Activated naive CD4-positive, alpha-beta T cell treated with anti-CD3 and anti-CD28 coated beads, Interleukin-2, amount 50 U/mL, for 24 hours (primary cell): ENCODE results near the gene TMED4.
A peak's percentile ranks its signal among the peaks of the same experiment; 100 is the strongest.
"Not testable (repeated sequence)": the region's sequence is repeated elsewhere in the genome, so short reads cannot be mapped to it uniquely, and the experiment has no call there.

ENCODE experiments used
- H3K27ac Mint-ChIP-seq: one replicate; pipeline ENCODE4 v1.8.0; 2021; ENCODE audit warnings: mild to moderate bottlenecking, mixed read lengths
- H3K27me3 Mint-ChIP-seq: one replicate; pipeline ENCODE4 v1.8.0; 2021; ENCODE audit warnings: mixed read lengths
- H3K36me3 Mint-ChIP-seq: one replicate; pipeline ENCODE4 v1.8.0; 2021; ENCODE audit warnings: mixed read lengths
- H3K4me1 Mint-ChIP-seq: one replicate; pipeline ENCODE4 v1.8.0; 2021; ENCODE audit warnings: mixed read lengths
- H3K4me3 Mint-ChIP-seq: one replicate; pipeline ENCODE4 v1.8.0; 2021; ENCODE audit warnings: mild to moderate bottlenecking, mixed read lengths
- H3K9me3 Mint-ChIP-seq: one replicate; pipeline ENCODE4 v1.8.0; 2021; ENCODE audit warnings: mixed read lengths

TMED4 gene

DNA sequence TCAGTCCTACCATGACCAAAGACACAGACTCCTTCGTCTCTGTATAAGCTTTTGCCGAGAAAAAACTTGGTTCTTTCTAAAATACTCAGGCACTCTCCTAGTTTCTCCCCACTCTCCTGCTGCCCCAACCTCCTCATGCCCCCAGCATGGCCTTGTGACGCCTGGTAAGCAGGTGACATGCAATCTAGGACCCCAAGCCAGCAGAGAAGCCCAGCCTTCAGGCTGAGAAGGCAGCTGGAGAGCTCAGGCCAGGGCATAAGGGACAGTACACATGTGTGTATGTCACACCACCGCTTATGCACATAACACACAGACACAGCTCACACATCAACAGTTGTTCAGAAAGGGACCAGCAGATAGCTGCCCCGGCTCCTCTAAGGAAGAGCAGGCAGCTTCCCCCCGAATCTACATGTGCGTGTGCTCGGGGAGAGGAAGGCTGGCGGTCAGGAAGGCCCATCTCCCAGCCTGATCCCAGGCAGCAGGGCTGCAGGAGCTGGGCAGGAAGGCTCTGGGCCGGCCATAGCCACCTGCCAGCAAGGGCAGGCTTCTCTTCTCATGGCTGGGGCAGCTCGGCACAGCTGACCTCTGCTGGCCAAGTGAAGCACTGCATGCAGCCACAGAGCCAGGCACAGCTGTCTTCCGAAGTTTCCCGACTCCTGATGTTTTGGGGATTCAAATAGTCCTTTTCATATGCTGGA is 16.8 kb downstream of the TMED4 start:
- peaks cover 11% of the 10 kb centered on the region for H3K36me3 Mint-ChIP-seq
- H3K27me3 Mint-ChIP-seq = no peaks in the 10 kb centered on the region
- H3K4me1 Mint-ChIP-seq = peaks cover 36% of the 10 kb centered on the region
- H3K27ac Mint-ChIP-seq = peak overlapping the region; percentile 30
- no peaks in the 10 kb centered on the region for H3K9me3 Mint-ChIP-seq
- H3K4me3 Mint-ChIP-seq = no peak overlapping the region

DNA sequence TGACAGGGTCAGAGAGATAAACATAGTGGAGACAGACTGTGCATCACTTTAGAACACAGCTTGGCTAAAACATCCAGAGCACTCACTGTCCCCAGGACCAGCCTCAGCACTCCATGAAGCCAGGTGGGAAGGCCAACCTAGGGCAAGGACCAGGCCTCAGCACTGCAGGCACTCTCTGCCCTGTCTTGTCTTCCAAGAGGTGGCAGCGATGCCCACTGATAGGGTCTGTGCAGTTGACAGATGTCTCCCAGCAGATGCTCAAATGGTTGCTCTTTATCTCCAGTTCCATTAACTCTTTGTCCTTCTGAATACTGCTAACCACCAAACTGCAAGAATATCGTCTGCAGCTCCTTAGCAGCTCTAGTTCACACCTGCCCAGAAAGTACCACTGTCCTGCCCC is 17.4 kb downstream of the TMED4 start:
- peaks cover 11% of the 10 kb centered on the region for H3K36me3 Mint-ChIP-seq
- H3K27ac Mint-ChIP-seq = no peak overlapping the region
- no peaks in the 10 kb centered on the region for H3K9me3 Mint-ChIP-seq
- no peak overlapping the region for H3K4me3 Mint-ChIP-seq
- H3K27me3 Mint-ChIP-seq = no peaks in the 10 kb centered on the region
- H3K4me1 Mint-ChIP-seq = peaks cover 36% of the 10 kb centered on the region

DNA sequence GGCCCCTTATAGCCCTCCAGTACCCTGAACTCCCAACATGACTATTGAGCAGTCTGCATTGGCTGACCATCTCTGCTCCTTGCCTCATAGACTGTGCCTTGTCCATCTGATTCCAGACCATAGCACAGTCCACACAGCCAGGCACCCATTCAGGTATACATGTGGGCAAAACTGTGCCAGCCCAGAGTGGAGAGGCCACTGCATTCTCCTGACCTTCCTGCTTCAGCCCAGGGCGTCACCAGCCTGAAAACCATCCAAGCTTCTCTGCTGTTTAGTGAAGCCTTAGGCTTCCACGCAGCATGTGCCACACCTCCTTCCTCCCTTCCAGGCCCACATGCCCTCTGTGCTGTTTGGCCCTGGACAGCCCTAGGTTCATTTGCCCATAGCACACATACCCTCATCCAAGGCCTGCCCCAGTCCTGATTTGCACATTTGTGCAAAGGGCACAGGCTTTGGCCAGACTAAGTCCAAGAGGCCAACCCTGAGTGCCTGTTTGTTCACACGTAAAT is 18.8 kb downstream of the TMED4 start:
- peaks cover 30% of the 10 kb centered on the region for H3K4me1 Mint-ChIP-seq
- H3K27ac Mint-ChIP-seq = peak overlapping the region; percentile 52
- no peak overlapping the region for H3K4me3 Mint-ChIP-seq
- no peaks in the 10 kb centered on the region for H3K9me3 Mint-ChIP-seq
- peaks cover 8% of the 10 kb centered on the region for H3K36me3 Mint-ChIP-seq
- no peaks in the 10 kb centered on the region for H3K27me3 Mint-ChIP-seq

DNA sequence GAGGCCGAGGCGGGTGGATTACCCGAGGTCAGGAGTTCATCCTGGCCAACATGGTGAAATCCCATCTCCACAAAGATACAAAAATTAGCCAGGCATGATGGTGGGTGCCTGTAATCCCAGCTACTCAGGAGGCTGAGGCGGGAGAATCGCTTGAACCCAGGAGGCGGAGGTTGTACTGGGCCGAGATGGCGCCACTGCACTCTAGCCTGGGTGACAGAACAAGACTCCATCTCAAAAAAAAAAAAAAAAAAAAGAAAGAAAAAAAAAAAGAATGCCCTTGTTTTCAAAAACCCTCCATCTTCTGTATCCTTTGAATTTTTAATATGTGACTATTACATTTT is 19.4 kb downstream of the TMED4 start:
- not testable (repeated sequence) for H3K9me3 Mint-ChIP-seq, H3K4me3 Mint-ChIP-seq, H3K36me3 Mint-ChIP-seq, H3K27ac Mint-ChIP-seq, H3K27me3 Mint-ChIP-seq
- peaks cover 27% of the 10 kb centered on the region for H3K4me1 Mint-ChIP-seq

DNA sequence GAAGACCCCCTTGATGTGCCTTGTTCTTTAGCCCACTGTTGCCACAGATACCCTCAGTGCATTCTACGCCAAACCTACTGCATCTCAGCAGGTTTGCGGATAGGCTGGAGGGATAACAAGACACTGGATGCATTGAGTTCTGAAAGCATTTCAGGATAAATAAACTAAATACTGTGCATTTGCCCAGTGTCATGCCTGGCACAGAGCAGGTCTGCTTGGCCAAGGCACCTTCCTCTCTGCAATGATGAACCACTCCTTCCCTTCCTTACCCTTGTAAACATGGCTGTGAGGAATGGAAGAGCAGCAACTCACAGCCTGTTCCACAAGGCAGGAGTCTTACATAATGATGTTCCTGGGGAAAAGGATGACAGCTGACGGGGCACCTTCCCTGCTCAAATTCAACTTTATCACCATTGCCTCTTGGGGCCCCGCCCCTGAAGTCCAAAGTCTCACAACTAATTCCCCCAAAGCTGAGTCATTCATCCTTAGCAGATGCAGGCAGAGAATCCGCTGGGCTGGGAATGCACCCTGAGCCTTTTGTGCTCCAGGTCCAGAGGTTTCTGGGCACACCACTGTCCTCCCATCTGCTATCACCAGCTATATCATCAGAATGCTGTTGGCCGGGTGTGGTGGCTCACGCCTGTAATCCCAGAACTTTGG is 19.9 kb downstream of the TMED4 start:
- Mint-ChIP-seq H3K27ac (peak overlapping the region; percentile 41), H3K4me3 (no peak overlapping the region), H3K36me3 (peaks cover 2% of the 10 kb centered on the region), H3K27me3 (no peaks in the 10 kb centered on the region), H3K9me3 (no peaks in the 10 kb centered on the region), H3K4me1 (peaks cover 22% of the 10 kb centered on the region)

DNA sequence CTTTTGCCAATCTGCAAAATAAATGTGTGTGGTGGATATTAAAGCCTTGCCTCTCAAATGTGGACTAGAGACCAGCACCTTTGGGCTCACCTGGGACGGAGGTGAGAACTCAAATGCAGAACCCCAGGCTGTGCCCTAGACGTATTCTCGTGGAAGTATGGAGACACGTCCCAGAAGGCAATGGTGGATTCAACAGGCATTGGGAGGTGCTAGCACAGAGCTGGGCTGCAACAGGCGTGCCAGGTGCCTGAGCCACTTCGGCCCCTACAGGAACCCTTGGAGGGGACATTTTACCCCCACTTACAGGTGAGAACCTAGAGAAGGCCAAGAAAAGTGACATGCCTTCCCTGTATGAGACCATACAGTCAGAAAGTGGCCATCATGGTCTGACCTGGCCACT is 20.6 kb downstream of the TMED4 start:
- Mint-ChIP-seq H3K4me1 (peaks cover 21% of the 10 kb centered on the region), H3K4me3 (no peak overlapping the region), H3K27me3 (no peaks in the 10 kb centered on the region), H3K9me3 (no peaks in the 10 kb centered on the region), H3K36me3 (peaks cover 2% of the 10 kb centered on the region), H3K27ac (no peak overlapping the region)

DNA sequence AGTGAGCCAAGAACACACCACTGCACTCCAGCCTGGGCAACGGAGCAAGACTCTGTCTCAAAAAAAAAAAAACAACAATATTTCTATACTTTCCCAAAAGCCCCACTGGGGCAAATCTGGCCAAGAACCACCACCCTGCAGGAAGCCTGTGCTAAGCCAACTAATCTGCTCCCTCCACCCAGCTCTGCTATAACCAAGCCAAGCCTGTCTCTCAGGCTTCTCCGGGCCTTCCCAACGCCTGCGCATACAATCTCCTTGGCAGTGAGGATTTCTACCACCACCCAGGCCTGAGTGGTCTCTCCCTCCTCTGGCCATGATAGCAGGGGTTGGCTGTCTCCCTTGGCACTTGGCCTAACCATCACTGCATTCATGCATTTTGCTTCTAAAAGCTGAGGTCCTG is 22.5 kb downstream of the TMED4 start:
- Mint-ChIP-seq H3K27ac (no peak overlapping the region), H3K4me1 (peaks cover 8% of the 10 kb centered on the region), H3K4me3 (no peak overlapping the region), H3K36me3 (no peaks in the 10 kb centered on the region), H3K27me3 (no peaks in the 10 kb centered on the region), H3K9me3 (no peaks in the 10 kb centered on the region)

DNA sequence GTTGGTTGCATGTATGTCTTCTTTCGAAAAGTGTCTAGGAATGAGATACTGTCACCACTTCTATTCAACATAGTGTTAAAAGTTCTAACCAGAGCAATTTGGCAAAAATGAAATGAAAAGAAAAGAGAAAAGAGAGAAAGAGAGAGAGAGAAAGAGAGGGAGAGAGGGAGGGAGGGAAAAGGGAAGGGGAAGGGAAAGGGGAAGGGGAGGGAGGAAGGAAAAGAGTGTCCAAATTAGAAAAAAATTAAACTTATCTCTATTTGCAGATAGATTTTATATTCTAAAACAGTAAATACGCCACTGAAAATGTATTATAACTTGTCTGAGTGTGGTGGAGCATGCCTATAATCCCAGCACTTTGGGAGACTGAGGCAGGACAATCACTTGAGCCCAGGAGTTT is 24.5 kb downstream of the TMED4 start:
- peaks cover 4% of the 10 kb centered on the region for H3K4me1 Mint-ChIP-seq
- peak overlapping the region; percentile 74 for H3K27ac Mint-ChIP-seq
- no peak overlapping the region for H3K4me3 Mint-ChIP-seq
- H3K9me3 Mint-ChIP-seq = no peaks in the 10 kb centered on the region
- no peaks in the 10 kb centered on the region for H3K36me3 Mint-ChIP-seq
- H3K27me3 Mint-ChIP-seq = no peaks in the 10 kb centered on the region

DNA sequence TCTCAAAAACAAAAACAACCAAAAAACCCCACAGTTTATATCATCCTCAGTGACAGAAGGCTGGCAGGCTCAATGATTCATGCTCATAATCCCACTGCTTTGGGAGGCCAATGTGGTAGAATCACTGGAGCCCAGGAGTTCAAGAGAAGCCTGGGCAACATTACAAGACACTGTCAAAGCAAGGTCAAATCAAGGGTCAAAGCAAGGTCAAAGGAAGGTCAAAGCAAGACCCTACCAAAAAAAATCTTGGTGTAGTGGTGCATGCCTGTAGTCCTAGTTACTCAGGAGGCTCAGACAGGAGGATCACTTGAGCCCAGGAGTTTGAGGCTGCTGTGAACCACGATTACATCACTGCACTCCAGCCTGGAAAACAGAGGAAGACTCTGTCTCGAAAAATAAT is 26.7 kb downstream of the TMED4 start:
- H3K9me3 Mint-ChIP-seq = no peaks in the 10 kb centered on the region
- H3K27ac Mint-ChIP-seq = no peak overlapping the region
- H3K4me1 Mint-ChIP-seq = peaks cover 4% of the 10 kb centered on the region
- H3K27me3 Mint-ChIP-seq = no peaks in the 10 kb centered on the region
- H3K36me3 Mint-ChIP-seq = no peaks in the 10 kb centered on the region
- H3K4me3 Mint-ChIP-seq = no peak overlapping the region

DNA sequence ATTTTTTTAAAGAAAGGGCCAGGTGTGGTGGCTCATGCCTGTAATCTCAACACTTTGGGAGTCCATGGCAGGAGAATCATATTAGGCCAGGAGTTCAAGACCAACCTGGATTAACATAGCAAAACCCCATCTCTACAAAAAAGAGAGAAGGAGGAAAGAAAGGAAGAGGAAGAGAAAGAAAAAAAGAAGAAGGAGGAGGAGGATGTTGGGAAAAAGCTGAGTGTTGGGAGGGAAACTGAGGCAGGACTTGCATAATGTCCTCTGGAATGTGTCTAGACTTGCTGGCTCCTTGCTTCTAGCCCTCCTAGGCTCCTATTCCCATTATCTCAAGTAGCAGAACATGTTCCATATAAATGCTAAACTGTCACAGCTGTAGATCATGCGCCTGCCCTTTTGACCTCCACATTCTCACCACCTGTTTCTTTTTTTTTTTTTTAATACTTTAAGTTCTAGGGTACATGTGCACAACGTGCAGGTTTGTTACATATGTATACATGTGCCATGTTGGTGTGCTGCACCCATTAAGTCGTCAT is 29.5 kb downstream of the TMED4 start:
- not testable (repeated sequence) for H3K27me3 Mint-ChIP-seq, H3K36me3 Mint-ChIP-seq, H3K27ac Mint-ChIP-seq, H3K4me3 Mint-ChIP-seq, H3K9me3 Mint-ChIP-seq, H3K4me1 Mint-ChIP-seq

DNA sequence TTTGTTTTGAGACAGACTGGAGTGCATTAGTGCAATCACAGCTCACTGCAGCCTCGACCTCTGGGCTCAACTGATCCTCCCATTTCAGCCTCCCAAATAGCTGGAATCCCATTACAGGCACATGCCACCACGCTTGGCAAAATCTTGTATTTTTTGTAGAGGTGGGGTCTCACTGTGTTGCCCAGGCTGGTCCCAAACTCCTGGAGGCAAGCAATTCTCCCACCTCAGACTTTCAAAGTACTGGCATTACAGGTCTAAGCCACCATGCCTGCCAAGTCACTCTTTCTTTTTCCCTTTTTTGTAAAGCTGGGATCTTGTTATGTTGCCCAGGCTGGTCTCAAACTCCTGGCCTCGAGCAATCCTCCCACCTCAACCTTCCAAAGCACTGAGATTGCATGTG is 32.6 kb downstream of the TMED4 start:
- Mint-ChIP-seq H3K4me1 (peaks cover 7% of the 10 kb centered on the region), H3K36me3 (no peaks in the 10 kb centered on the region), H3K27me3 (no peaks in the 10 kb centered on the region), H3K4me3 (no peak overlapping the region), H3K27ac (no peak overlapping the region), H3K9me3 (no peaks in the 10 kb centered on the region)

DNA sequence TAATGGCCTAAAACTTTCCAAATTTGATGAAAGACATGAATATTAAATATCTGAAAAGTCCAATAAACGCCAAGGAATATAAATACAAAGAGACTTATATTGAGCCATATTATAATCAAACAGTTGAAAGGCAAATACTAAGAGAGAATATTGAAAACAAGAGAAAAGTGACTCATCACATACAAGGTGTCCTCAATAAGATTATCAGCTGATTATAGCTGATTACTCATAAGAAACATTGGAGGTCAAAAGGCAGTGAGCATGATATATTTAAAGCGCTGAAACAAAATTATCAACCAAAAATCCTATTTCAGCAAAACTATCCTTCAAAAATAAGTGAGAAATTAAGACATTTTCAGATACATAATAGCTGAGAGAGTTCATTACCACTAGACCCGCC is 33.1 kb downstream of the TMED4 start:
- H3K27me3 Mint-ChIP-seq = no peaks in the 10 kb centered on the region
- no peak overlapping the region for H3K4me3 Mint-ChIP-seq
- H3K27ac Mint-ChIP-seq = no peak overlapping the region
- H3K36me3 Mint-ChIP-seq = no peaks in the 10 kb centered on the region
- peaks cover 7% of the 10 kb centered on the region for H3K4me1 Mint-ChIP-seq
- H3K9me3 Mint-ChIP-seq = no peaks in the 10 kb centered on the region

DNA sequence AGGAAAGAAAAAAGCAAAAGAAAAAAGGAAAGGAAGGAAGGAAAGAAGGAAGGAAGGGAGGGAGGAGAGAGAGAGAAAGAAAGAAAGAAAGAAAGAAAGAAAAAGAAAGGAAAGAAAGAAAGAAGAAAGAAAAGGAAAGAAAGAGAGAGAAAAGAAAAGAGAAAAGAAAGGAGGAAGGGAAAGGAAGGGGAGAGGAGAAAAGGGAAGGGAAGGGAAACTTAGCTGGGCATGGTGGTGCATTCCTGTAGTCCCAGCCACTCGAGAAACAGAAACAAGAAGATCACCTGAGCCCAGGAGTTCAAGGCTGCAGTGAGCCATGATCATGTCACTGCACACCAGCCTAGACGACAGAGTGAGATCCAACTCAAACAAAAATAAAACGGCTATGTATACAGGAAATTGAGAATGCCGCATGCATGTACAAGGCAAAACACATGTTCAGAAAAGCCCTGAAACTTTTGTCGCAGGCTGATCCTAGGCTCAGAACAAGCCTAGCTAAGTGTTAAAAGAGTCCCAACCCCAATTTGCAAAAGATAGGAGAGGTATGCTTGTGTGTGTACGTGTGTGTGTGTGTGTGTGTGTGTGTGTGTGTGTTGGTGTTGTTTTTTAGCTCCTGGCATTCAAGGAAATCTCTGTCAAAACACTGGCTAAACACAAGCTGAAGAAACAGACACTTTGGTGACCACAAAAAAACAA is 34.3 kb downstream of the TMED4 start:
- no peaks in the 10 kb centered on the region for H3K27me3 Mint-ChIP-seq
- no peak overlapping the region for H3K27ac Mint-ChIP-seq
- peaks cover 7% of the 10 kb centered on the region for H3K4me1 Mint-ChIP-seq
- no peak overlapping the region for H3K4me3 Mint-ChIP-seq
- no peaks in the 10 kb centered on the region for H3K36me3 Mint-ChIP-seq
- H3K9me3 Mint-ChIP-seq = no peaks in the 10 kb centered on the region

DNA sequence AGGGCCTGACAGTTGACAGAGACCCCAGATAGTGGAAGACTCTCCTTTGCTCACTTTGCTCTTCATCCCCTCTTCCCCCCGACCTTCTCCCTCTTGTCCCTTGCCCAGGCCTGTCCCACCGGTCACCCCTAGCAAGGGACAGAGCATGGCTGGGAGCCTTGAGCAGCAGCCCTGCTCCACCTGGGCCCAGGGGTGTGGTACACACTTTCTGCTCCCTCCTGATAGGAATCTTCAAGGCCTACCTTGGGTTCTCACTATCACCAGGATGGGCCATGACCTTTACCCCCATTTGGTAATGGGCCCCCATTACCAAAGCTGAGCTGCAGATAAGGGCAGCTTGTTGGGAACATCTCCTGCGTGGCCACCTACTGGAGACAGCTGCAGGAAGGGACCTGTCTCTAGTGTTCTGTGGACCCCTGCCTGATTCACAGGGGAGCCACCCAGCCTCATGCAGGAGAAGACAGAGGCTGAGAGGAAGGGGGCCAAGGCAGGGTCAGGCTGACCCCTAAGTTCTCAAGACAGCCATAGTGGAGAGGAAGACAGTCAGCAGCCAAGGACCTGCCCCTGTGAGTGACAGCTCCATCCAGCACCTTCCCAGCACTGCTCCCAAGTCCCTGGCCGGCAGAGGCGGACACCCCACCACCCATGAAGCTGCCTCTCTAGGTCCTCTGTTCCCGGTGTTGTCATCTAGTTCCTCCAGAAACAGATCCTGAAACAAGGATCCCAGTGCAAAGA is 40.0 kb downstream of the TMED4 start:
- no peaks in the 10 kb centered on the region for H3K27me3 Mint-ChIP-seq
- no peak overlapping the region for H3K27ac Mint-ChIP-seq
- no peaks in the 10 kb centered on the region for H3K9me3 Mint-ChIP-seq
- H3K4me3 Mint-ChIP-seq = no peak overlapping the region
- H3K36me3 Mint-ChIP-seq = no peaks in the 10 kb centered on the region
- H3K4me1 Mint-ChIP-seq = no peaks in the 10 kb centered on the region

DNA sequence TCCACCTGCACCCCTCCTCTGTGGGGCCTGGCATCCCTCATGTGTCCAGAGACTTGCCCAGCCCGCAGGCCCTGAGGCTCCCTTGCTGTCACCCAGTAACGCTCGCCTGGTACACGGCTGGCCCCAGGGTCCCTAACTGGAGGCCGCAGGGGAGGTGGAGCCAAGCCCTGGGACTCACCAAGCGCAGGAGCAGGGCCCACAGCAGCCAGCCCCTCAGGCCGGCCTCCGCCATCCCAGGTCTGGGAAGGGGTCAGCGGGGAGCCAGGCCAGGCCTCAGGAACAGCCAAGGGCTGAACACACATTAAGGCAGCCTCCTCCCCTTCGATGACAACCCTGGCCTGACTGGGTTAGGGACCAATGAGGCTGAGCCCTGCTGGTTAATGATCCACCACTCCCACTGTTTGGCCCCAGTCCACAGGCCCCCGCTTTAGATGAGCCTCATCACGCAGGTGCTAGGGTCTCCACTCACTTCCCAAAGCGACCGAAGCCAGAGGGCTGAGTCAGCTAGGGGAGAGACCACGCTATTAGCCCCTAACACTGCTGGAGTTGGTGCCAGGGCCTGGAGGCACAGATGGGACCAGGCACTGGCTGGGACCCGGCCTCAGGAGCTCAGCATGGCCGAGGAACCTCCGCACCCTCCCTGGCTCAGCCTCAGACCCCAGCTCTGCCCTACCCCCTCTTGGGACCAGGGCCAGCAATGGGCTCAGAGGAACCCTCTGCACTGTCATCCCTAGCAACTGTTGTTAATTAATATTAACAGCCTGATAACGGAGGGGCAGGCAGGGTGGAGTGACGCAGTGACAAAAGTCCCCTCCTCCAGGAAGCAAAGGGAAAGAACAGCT is 40.8 kb downstream of the TMED4 start, which contains the start of gene NPC1L1:
Gene NPC1L1, minus strand, starts transcription at position 303 of the 842 bp plus-strand sequence. Its CDS starts 71 bp downstream, at position 232.
- Mint-ChIP-seq H3K27ac (no peak within 1 kb of the TSS), H3K36me3 (no peaks in the 10 kb centered on the region)

More for the DNA sequence above, 40.8 kb downstream of the TMED4 start, which contains the start of gene NPC1L1:
- Mint-ChIP-seq H3K4me3 (no peak within 1 kb of the TSS), H3K9me3 (no peaks in the 10 kb centered on the region), H3K27me3 (no peaks in the 10 kb centered on the region), H3K4me1 (no peaks in the 10 kb centered on the region)
